ENCODE measurements around the gene TMEM63C. TPM values are rescaled to one million over a fixed set of nuclear protein-coding genes. Genes with fewer than 3 reads are reported as not detected.

The TMEM63C gene
- total and polyA plus RNA-seq, 2 donors (not counting 1 experiment from before 2014, with no cell fraction given): 0.63 to 3.2 TPM

- no peak for DNase-seq
- H3K27me3 ChIP-seq (replicated peaks in 1 of 4; ENCODE audit: control extremely low read depth in 1 of 4, control insufficient read depth in 3 of 4, insufficient read depth in 4 of 4, low read length in 3 of 4): peaks cover 0 to 41% (median 4%) of the 10 kb centered on the region in 4 experiments
- Mint-ChIP-seq H3K4me1 (peaks cover 13% of the 10 kb centered on the region), H3K4me3 (no peak overlapping the region), H3K27ac (no peak overlapping the region), H3K27me3 (peaks cover 28% of the 10 kb centered on the region), H3K9me3 (ENCODE audit: insufficient read depth) (no peaks in the 10 kb centered on the region)
- intact Hi-C loops (cut with micrococcal nuclease): no loop called here
- 86% methylated on average over 1 of the region's 2 CpGs for WGBS (ENCODE audit: insufficient coverage)
- no peak for TF ChIP-seq EZH2 (IDR thresholded peaks at IDR 0.05; ENCODE audit: borderline replicate concordance, insufficient read depth, low read depth, low read length, poor library complexity, severe bottlenecking)
- TF ChIP-seq CTCF (IDR thresholded peaks at IDR 0.05): no peak
- no peak overlapping the region for H3K9ac ChIP-seq (ENCODE audit: low read length)
- no peaks in the 10 kb centered on the region for H3K79me2 ChIP-seq (ENCODE audit: control insufficient read depth, insufficient read depth, low read length)
- H3K4me3 ChIP-seq (ENCODE audit: control extremely low read depth in 1 of 5, extremely low read depth in 1 of 5, insufficient read depth in 1 of 5, low read depth in 2 of 5, low read length in 4 of 5): no peak overlapping the region
- no peaks in the 10 kb centered on the region for H4K20me1 ChIP-seq (ENCODE audit: control insufficient read depth, insufficient read depth, low read length, poor library complexity, severe bottlenecking)
- no peak overlapping the region for H3K4me2 ChIP-seq (replicated peaks; ENCODE audit: low read depth, low read length, poor library complexity, severe bottlenecking)
- H2AFZ ChIP-seq (ENCODE audit: insufficient read depth, low read depth, low read length, poor library complexity, severe bottlenecking): no peak overlapping the region
- ChIA-PET POLR2A (interaction anchor here (0.6 kb wide), 1 partner anchor 222 kb away, joined by 10 read pairs; no protein-coding TSS in a partner anchor), CTCF (no interaction called here)
- no peak for ATAC-seq (ENCODE audit: low read depth)
- H3K4me1 ChIP-seq (ENCODE audit: control insufficient read depth in 2 of 2, insufficient read depth in 2 of 2, low read length in 2 of 2): peaks cover 18 to 30% of the 10 kb centered on the region in 2 donors
- peaks cover 0 to 3% (median 0%) of the 10 kb centered on the region in 3 donors for H3K9me3 ChIP-seq (ENCODE audit: control extremely low read depth in 1 of 3, control insufficient read depth in 2 of 3, insufficient read depth in 1 of 3, low read length in 2 of 3)
- no peaks in the 10 kb centered on the region for H3K36me3 ChIP-seq (replicated peaks in 1 of 2; ENCODE audit: control extremely low read depth in 1 of 2, control insufficient read depth in 1 of 2, extremely low read depth in 1 of 2, insufficient read depth in 2 of 2, low read length in 1 of 2)
- no peak overlapping the region for H3K27ac ChIP-seq (ENCODE audit: low read length in 2 of 2)
Observed at GRCh38 chr14:77185093-77185465, 3.5 kb downstream of the TMEM63C start.

GRCh38 chr14:77186911-77187648 is 5.5 kb downstream of the TMEM63C start:
- H3K27me3 ChIP-seq (replicated peaks in 1 of 4; ENCODE audit: control extremely low read depth in 1 of 4, control insufficient read depth in 3 of 4, insufficient read depth in 4 of 4, low read length in 3 of 4): peaks cover 0 to 31% (median 2%) of the 10 kb centered on the region in 4 experiments
- TF ChIP-seq EZH2 (IDR thresholded peaks at IDR 0.05; ENCODE audit: borderline replicate concordance, insufficient read depth, low read depth, low read length, poor library complexity, severe bottlenecking) (no peak), CTCF (IDR thresholded peaks at IDR 0.05) (no peak)
- Mint-ChIP-seq H3K4me1 (peaks cover 6% of the 10 kb centered on the region), H3K27me3 (peaks cover 27% of the 10 kb centered on the region), H3K9me3 (ENCODE audit: insufficient read depth) (no peaks in the 10 kb centered on the region), H3K27ac (no peak overlapping the region), H3K4me3 (no peak overlapping the region)
- no peaks in the 10 kb centered on the region for H3K79me2 ChIP-seq (ENCODE audit: control insufficient read depth, insufficient read depth, low read length)
- H3K27ac ChIP-seq (ENCODE audit: low read length in 2 of 2): no peak overlapping the region
- H3K36me3 ChIP-seq (replicated peaks in 1 of 2; ENCODE audit: control extremely low read depth in 1 of 2, control insufficient read depth in 1 of 2, extremely low read depth in 1 of 2, insufficient read depth in 2 of 2, low read length in 1 of 2): no peaks in the 10 kb centered on the region
- no peak overlapping the region for H3K4me2 ChIP-seq (replicated peaks; ENCODE audit: low read depth, low read length, poor library complexity, severe bottlenecking)
- no peaks in the 10 kb centered on the region for H3K9me3 ChIP-seq (ENCODE audit: control extremely low read depth in 1 of 3, control insufficient read depth in 2 of 3, insufficient read depth in 1 of 3, low read length in 2 of 3)
- intact Hi-C loops (cut with micrococcal nuclease): no loop called here
- H2AFZ ChIP-seq (ENCODE audit: insufficient read depth, low read depth, low read length, poor library complexity, severe bottlenecking): no peak overlapping the region
- ATAC-seq (ENCODE audit: low read depth): no peak
- H3K4me1 ChIP-seq (ENCODE audit: control insufficient read depth in 2 of 2, insufficient read depth in 2 of 2, low read length in 2 of 2): peaks cover 8 to 17% of the 10 kb centered on the region in 2 donors
- ChIA-PET POLR2A (no interaction called here), CTCF (no interaction called here)
- WGBS (ENCODE audit: insufficient coverage): 95% methylated on average over 6 of the region's 15 CpGs
- H4K20me1 ChIP-seq (ENCODE audit: control insufficient read depth, insufficient read depth, low read length, poor library complexity, severe bottlenecking): no peaks in the 10 kb centered on the region
- DNase-seq: no peak
- no peak overlapping the region for H3K4me3 ChIP-seq (ENCODE audit: control extremely low read depth in 1 of 5, extremely low read depth in 1 of 5, insufficient read depth in 1 of 5, low read depth in 2 of 5, low read length in 4 of 5)
- H3K9ac ChIP-seq (ENCODE audit: low read length): no peak overlapping the region
